Middle frontal gyrus (tissue), 1 donor: ENCODE data around the gene USHBP1.

Experiments used
- DNase-seq: peaks from one replicate; pipeline ENCODE4 v3.0.0-alpha.2; 2015; ENCODE audit warnings: low spot score; ENCODE audit errors: extremely low spot score

Gene USHBP1

DNA sequence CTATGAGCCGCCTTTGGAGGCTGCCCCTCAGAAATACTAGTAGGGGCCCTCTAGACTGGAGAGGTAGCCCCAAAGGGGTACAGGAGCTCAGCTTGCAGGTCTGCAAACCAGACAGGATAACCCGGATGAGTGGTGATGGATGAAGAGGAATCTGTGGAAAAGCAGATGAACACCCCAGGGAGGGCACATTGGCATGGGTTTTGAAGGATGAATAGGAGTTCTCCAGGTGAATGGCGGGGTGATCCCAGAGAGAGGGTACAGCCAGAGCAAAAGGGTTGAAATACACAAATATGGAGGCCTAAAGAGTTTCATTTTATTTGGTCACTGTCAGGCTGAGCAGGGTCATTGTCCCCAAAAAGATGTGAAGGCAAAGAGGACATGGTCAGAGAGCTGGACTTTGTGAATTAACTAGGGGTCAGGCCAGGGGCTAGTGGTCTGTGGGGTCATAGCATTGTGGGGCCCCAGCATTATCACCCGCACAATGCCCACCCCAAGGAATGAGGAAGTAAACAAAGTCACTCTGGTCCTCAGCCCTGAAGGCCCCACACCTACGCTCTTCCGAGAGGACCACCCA, 23.6 kb downstream of the USHBP1 start:
- DNase-seq, result no peak

DNA sequence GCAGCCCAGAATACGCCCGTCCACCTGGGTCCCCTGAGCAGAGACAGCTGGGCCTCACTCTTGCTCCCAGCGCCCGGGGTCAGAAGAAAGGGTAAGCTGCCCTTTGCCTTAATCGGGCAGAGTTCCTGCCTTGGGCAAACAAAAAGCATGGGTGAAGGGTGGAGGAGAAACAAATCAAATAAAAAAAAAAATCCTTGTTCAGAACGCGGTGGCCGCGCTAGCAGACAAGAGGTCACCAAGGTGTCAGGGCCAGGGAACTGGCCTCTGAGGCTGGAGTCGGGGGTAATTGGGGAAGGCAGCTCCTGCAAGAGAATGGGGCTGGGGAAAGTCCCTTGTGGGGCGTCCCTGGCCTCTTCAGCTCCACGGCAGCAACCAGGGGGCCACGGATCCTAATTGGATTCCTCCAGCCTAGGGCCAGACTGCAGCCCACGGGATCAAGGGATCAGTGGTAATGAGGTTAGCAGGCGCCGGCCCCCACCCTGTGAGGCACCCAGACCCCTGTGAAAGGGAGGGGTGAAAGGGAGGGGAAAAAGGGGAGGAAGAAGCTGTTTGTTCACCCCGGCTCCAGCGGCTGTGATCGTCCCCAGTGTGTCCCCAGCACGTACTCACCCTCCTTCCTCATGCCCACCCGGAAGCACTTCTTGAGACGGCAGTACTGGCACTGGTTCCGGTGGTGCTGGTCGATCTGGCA, 24.3 kb downstream of the USHBP1 start:
- DNase-seq, result no peak

DNA sequence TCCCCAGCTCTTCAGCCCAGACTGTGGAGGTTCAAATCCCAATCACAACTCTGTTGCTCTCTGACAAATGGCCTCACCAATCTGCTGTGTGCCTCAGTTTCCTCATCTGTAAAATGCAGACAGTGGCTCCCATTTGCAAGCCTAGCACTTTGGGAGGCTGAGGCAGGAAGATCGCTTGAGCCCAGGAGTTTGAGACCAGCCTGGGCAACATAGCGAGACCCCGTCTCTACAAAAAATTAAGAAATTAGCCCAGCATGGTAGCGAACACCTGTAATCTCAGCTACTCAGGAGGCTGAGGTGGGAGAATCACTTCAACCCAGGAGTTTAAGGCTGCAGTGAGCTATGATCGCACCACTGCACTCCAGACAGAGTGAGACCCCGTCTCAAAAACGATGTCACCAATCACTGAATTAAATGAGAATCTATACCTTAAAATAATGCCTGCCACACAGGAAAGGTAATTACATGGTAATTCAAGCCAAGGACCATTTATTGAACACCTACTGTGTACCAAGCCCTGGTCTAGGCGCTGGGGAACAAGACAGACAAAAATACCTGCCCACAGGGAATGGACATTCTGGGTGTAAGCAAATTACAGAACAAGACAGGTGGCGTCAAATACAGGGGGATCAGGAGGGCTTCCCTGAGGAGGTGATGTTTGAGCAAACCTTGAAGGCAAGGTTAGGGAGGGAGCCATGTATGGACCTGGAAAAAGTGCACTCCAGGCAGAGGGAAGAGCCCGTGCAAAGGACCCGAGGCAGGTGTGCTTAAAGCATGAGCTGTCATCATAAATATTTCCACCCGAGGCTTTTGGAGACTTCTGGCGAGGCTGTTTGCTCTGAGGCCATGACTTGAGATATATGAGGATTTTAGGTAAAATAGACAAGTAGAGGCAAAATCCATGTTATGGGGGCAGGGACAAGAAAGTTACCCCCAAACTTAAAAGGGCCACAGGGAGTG, 26.5 kb downstream of the USHBP1 start:
- no peak for DNase-seq

DNA sequence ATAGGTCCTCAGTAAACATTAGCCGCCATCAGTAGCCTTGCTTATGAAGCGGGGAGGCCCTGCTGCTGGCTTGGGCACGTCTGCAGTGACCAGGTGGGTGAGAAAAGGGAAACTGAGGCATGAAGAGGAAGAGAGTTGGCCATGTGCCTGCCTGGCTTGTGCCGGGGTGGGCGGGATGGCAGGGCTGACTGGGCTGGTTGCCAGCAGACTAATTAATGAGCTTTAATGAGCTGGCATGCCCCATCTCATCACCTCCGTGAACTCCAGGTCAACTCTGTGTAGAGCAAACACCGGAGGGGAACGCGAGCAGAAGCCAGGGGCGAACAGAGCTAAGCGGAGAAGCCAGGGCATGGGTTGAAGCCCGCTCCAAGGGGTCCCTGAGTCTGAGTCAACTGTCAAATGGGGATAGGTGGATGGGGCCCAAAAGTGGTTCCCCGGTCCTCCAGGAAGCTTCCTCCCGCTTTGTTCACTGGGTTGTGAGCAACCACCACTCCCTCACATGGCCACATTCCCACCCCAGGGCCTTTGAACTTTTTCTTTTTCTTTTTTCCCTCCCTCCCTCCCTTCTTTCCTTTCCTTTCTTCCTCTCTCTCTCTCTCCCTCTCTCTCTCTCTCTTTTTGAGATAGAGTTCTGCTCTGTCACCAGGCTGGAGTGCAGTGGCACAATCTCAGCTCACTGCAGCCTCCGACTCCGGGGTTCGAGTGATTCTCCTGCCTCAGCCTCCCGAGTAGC, 27.6 kb downstream of the USHBP1 start:
- DNase-seq, result no peak

DNA sequence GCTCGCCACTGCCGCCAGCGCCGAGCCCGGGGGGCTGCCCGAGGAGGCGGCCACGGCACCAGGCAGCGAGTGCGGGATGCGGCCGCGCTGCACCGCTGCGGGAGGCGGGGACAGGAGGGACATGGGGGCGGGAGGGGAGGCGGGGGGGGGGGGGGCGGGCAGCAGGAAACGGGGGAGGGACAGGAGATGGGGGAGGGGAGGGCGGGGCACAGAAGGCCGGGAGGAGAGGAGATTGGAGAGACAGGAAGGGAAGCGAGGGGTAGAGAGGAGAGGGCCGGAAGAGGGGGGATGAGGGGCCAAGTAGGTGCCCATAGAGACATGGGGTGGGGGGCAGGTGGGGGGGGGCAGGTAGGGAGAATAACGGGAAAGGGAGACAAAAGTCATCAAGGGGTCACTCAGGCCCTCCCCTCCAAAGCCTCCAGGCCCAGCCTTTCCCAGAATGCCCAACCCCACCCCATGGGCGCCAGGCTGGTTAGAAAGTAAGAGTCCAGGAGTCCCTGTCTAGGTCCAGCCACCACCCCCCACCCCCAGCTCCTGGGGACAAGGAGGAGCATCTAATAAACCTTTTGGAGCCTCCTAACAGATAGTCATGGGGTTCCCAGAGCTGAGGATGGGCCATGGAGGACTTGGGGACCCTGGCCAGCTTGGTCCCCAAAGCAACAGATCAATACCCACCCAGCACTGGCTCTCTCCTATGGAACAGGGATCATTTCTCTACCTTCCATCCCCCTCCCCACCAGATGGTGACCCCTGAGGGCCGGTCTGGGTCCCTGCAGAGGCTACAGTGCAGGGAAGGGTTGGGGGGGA, 28.4 kb downstream of the USHBP1 start:
- no peak for DNase-seq

DNA sequence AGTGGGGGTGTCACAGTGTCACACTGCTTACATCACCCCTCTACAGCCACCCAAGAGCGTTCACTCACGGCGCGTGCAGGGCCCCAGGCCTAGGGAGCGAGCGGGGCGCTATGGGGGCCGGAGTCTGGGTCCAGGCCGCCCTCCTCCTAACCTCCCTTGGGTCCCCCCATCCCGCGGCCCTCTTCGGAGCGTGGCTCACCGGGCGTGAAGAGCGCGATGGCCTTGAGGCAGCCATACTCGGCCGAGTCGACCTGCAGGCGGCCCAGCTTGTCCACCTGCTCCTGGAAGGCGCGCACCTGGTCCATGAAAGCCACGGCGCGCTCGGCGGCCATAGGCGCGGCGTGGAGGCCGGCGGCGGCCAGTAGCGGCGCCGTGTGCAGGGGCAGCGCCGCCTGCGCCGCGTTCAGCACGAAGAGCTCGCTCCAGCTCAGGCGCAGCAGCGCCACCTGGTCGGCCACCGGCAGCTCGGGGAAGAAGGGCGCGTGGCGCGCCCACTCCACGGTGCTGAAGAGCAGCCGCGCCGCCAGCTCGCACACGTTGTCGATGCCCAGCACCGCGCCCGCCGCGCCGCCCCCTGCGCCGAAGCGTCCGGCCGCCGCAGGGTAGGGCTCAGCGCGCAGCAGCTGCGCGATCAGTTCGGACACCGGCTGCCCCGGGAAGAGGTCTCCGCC, 29.1 kb downstream of the USHBP1 start:
- peak; percentile 61 for DNase-seq

DNA sequence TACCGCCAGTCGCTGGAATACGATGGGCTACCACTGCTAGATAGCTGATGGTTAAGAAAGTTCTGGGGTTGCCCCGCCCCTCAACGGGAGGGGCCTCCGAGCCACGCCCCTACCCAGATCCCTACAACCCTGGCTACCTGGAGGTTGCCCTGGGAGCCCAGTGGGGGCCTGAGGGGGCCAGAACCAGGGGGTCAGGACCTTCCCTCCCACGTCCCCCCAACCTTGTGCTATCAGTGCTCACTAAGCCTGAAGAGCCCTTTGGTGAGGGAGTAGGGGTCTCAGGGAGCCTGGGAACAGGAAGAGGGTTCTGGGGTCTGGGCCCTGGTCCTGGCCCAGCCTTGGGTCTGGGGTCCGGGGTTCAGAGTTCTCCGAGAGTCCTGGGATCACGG, 29.6 kb downstream of the USHBP1 start:
- DNase-seq, result no peak

DNA sequence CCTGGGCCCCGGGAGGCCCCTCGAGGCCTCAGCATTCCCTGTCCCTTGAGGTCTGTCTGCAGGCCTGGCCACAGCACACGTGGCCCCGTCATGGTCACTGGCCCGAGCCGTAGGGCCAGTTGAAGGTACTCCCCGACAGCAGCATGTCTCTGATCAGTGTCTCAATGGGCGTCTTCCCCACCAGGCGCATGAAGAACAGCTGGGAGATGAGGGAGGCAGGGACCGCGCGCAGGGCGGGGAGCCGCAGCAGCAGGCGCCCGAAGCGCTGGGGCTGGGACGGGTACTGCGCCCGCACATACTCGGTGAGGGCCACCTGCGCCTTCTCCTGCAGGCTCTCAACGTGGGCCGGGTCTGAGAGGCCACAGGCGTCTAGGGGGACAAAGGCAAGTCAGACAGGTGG, 32.3 kb downstream of the USHBP1 start:
- DNase-seq, result no peak

DNA sequence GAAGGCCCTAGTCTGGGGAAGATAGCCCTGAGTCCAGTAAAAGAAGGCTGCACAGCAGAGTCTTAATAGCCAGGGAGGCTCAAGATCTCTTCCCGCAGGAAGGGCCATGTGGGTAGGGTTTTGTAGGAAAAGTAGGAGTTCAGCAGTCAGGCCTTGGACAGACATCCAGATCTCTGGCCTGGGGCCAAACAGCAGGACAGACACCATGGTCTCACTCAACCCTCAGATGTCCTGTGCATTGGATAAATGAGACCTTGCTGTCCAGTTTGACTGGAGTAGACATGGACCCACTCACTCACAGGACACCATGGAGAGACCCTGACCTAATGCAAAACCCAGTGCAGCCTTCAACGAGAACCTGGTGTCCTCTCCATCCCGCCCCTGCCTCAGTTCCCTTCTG, 34.7 kb downstream of the USHBP1 start:
- DNase-seq, result no peak

DNA sequence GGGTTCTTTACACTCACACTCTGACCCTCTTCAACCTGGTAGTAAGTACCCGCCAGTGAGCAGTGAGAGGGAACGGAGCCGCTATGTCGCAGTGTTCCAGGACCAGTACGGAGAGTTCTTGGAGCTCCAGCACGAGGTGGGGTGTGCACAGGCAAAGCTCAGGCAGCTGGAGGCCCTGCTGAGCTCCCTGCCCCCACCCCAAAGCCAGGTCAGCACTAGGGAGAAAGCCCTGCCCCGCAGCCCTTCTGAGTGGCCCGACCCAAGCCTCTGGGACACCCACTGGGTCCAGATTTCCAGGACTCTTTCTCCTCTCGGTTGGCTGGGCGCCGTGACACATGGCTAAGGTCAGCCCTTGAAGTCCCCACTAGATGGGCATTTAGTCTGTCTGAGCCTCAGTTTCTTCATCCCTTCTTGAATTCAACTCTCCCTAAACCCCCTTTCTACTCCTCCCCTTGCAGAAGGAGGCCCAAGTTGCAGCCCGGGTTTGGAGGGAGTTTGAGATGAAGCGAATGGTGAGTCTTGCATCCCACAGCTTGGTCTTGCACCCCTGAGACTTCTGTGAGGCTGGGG, 36.7 kb downstream of the USHBP1 start:
- DNase-seq, result no peak

DNA sequence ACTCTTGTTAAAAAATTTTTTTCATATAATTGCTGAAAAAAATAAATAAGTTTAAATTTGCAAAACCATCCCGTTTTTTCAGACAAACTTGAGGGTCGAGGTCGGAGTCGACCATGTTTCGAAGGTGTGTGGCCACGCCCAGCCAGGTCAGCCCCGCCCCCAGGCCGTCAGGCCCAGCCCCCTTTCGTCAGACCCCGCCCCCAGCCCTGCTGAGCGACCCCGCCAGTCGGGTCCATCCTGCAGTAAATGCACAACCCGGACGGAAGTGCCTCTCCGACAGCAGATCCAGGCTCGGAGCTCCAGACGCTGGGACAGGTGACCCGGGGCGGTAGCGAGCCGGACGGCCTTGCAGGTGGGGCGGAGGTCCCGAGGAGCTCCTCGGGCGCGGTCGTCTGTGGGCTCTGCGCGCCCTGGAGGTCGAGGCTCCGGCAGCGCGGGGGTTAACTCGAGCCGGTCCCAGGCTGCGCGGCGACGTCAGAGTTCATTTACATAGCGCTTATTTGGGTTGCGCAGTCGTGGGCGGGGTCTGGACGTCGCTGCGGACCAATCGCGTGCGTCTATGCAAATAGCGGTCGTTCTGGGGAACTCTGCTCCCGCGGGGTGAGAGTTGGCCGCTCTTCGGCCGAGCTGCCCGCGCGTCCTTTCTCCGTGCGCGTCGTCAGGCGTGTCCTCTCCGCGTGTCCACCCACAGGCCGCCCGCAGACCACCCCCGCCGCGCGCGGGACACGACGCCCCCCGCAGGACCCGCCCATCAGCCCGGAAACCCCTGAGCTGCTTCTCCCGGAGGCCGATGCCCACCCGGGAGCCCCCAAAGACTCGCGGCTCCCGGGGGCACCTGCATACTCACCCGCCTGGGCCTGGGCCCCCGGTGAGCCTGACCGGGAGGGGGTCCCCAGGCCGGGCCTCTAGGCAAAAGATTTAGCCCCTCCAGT, 38.3 kb downstream of the USHBP1 start, which contains the start of gene OCEL1:
Gene OCEL1 (plus strand): TSS at position 225 of the 932 bp plus-strand sequence. CDS start 22 bp downstream, at position 247.
- peak; percentile 97 for DNase-seq

DNA sequence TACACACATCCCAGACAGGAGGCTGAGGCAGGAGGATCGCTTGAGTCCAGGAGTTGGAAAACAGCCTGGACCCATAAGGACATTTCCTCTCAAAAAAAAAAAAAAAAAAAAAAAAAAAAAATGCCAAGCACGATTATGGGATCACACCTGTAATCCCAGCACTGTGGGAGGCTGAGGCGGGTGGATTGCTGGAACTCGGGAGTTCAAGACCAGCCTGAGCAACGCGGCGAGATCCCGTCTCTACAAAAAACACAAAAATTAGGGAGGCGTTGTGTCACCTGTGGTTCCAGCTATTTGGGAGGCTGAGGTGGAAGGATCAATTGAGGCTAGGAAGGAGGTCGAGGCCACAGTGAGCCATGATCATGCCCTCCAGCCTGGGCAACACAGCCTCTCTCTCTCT, 39.5 kb downstream of the USHBP1 start:
- no peak for DNase-seq

DNA sequence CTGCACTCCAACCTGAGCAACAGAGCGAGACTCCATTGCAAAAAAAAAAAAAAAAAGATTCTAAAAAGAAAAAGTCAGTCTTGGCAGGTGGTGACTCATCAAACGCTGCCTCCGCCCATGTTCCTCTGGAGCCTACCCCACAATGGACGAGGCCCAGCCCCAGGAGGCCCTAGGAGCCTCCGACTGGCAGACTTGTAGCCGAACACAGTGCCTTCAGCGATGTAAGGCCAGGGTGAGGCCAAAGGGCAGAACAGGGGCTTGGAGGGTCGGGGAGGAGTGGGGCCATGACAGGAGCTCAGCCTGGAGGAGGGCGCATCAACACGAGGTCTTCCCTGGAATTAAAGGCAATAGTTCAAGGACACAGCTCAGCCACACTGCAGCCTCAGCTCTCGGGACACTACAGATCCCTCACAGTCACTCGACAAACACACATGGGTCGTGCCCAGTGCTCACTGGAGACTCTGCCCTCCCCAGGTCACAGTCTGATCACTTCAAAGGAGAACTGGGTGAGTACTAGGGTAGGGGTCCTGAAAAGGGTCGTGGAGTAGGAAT, 44.3 kb downstream of the USHBP1 start:
- no peak for DNase-seq

DNA sequence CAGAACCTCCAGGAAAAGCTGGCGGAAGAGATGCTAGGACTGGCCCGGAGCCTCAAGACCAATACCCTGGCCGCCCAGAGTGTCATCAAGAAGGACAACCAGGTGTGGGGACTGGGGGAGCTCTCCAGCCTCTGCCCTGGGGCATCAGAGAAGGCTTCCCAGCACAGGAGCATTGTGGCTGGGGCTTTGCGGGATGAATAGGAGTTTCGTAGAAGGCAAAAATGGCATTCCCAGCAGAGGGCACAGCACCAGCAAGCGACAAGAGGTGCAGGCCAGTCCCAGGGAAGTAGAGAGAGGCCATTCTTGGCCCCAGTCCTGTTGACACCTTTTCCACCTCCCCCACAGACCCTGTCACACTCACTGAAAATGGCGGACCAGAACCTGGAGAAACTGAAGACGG, 45.3 kb downstream of the USHBP1 start:
- DNase-seq, result no peak

DNA sequence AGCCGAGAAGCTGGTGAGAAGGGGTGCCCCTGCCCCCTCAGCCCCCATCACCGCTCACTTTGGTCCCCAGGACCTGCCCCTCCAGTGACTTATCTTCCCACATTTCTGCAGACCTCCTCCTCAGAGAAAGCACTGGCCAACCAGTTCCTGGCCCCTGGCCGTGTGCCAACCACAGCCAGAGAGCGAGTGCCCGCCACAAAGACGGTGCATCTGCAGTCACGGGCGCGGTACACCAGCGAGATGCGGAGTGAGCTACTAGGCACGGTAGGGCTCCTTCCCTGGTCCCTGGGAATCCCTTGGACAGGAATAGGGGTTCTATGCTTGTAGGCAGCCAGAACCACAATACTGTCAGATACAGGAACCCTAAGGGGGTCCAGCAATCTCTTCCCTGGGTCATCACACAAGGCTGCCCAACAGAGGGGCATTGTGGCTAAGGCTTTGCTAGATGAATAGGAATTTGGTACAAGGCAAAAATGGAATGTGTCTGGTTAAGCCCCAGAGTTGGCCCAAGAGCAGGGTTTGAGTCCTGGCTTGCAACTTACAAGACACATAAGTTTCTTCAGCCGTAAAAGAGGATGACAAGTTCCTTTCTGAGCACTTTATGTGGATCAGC, 48.4 kb downstream of the USHBP1 start:
- no peak for DNase-seq

DNA sequence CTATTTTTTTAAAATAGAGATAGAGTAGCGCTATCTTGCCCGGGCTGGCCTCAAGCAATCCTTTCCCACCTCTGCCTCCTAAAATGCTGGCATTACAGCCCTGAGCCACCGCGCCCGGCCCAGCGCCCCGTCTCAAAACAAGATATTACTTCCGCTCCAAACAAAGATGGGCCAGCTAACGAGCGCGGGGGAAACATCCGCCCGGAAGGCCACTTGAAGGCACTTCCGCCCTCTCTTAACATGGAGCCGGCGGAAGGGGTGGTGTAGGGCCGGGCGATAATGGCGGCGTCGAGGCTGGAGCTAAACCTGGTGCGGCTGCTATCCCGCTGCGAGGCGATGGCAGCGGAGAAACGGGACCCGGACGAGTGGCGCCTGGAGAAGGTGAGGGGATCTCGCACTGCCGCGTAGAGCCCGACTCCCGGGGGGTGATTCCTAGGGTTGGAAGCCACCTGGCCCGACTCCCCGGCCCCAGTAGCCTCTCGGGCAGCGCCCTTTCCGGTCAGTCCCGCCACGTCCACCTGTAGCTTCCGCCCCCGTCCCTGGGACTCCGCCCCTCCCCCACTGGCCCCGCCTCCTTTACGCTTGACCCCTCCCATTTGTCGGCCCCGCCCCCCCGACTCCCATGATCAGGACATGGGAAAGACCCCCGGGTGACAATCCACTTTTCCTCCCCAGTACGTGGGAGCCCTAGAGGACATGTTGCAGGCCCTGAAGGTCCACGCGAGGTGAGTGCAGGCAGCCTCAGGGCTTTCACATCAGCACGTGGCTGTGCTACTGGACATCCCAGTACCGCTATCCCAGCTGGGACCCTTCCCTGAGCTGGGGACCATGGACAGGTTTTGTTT, 49.2 kb downstream of the USHBP1 start, which contains the start of gene USE1:
Gene USE1 (plus strand): TSS at position 231 of the 845 bp plus-strand sequence. CDS start 49 bp downstream, at position 280.
- peak; percentile 89 for DNase-seq
